GM21529 (cell line): ENCODE measurements around the gene SMAD7.
A peak's percentile ranks its signal among the peaks of the same experiment; 100 is the strongest.

Experiments used
- ATAC-seq: cut with Tn5 transposase; IDR thresholded peaks from one replicate; pipeline ENCODE4 v1.9.1; 2021; ENCODE audit not compliant: unreplicated experiment

Gene SMAD7

DNA sequence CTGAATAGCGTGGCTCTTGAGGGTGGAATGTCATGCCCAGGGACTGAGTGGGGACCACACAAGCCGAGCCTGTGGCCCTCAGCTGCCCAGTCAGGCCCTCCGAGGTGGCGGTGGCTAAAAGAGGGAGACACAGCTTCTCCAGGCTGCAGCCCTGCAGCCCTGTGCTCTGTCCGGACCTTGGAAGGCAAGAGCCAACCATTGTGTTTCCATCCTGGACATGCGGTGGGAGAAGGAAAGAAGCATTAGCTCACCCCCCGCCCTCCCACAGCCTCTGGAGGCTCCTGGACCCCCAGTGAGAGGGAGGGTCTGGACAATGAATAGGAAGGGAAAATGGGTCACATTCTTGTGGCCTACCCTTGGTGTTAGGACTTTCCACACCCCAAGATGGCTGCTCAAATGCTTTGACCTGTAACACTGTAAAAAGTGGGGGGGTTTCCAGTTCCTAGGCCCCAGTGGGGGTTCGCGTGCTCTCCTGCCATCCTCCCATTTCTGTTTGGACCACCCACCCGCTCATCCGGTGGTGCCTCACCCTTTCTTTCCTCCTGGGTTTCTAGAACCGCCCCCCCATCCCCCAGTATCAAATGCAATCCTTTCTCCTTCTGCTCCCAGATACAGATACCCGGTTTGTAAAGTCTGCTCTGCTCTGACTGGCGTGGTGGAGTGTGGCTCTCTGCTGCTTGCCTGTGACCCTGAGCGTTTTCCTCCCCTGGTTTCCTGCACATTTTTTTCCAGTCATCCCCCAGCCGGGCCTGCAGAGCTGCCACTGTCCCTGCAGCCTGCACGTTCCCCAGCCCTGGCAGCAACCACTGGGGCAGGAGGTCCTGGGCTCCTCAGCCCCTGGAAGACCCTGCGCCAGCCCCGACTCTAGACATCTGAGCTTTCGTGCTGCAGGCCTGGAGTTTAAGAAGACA is 36.3 kb upstream of the SMAD7 start:
- no peak for ATAC-seq

DNA sequence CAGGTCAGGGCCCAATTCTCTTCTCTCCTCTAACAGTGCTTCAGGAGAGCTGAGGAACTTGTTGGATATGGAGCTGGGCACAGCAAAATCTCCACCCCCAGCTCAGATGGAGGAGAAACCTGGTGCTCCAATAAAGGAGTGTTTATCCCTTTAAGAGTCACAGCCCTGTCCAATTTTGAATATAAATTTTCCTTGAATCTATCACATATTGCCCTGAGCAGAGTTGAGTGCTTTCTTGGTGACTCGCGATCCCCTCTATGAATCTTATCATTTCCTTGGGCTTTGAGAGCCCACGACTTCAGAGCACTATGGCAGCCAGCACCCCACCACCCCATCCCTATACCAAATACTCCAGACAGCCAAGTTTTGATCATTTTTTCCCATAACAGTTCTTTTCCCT is 34.4 kb upstream of the SMAD7 start:
- no peak for ATAC-seq

DNA sequence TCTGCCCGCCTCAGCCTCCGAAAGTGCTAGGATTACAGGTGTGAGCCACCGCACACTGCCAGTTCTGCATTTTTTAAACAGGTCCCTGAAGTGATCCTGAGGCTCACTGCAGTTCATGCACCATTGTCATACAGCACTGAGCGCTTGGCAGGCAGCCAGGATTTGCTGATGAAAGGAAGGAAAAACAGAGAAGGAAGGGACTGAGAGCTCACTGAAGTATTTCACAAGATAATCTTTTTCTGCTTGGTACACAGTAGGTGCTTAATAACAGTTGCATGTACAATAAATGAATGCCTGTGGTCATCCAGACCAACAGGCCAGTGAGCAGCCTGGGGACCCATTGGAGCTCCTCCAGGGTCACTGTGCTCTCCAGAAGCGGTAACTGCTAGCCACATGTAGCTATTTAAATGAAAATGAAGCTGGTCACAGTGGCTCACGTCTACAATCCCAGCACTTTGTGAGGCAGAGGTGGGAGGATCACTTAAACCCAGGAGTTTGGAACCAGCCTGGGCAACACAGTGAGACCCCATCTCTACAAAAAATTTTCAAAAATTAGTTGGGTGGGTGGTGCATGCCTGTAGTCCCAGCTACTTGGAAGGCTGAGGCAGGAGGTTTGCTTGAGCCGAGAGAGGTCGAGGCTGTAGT is 33.1 kb upstream of the SMAD7 start:
- ATAC-seq: no peak

DNA sequence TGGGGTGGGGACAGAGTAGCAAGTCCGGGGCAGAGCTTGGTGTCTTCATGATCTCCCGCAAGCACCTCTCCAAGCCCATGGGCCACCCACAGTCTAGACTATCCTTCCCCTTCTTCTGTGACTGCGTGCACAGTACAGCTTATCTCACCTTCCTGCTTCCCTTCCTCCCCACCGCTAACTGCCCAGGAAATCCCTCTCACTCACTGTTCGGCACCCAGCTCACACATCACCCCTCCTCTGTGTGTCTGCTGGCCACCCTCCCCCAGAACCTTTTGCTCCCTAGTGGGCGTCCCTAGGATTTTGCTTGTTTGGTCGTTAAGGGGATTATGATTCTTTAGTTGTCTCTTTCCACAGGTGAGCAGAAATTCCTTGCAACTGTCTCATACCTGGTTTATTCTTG is 31.5 kb upstream of the SMAD7 start:
- no peak for ATAC-seq

DNA sequence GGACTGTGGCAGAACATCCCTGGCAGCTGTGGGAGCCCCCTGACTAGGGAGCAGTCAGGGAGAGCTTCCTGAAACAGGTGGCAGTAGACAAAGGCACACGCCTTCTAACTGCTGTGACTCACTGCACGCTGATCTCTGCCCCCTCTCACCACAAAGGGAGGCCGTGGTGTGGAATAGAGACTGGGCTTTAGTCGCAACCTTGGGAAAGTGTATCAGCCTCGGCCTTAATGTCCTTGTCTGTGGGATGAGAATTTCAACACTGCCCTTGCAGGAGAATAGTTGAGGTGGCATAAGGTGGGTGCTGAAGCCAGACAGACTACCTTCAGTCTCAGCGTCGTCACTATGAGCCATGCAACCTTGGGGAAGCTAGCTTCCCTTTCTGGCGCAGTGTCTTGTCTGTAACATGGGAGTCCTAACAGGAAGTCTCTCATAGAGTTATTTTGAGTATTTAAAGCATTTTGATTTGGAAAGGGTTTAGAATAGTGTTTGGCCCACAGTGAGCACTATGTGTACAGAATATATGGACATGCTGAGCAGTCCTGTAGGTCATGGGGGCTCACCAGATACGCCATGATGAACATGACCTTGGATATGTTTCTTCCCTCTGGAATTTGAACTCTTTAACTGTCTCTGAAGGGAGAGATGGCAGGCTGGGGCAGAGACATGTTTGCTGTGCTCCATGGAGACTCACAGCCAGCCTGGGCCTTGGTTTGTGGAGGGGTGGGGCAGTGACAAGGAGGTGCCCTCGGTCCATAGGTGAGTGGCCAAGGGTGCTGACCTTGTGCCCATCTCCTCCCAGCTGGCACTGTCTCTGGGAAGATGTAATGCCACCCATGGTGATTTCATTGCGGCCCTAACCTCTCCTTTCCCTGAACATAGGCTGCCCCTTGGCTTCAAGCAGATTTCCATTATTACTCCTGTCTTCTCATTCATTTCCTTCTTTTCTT is 29.5 kb upstream of the SMAD7 start:
- ATAC-seq: no peak

DNA sequence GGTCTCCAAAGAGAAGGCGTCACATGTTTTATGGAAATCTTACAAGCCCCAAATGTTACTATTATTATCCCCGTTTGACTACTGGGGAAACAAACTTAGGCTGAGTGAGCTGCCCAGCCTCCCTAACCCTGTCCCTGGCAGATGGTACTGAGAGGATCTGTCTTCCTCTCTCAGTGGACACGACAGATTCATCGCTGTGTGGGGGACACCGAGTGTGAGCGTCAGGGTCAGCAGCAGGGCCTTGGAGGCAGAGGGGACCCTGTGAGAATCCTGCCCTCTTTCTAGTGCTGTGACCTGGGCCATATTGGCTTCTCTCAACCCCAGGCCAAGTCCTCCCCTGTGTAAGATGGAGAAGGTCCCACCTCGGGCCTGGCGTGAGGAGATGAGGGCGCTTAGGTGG is 27.1 kb upstream of the SMAD7 start:
- no peak for ATAC-seq

DNA sequence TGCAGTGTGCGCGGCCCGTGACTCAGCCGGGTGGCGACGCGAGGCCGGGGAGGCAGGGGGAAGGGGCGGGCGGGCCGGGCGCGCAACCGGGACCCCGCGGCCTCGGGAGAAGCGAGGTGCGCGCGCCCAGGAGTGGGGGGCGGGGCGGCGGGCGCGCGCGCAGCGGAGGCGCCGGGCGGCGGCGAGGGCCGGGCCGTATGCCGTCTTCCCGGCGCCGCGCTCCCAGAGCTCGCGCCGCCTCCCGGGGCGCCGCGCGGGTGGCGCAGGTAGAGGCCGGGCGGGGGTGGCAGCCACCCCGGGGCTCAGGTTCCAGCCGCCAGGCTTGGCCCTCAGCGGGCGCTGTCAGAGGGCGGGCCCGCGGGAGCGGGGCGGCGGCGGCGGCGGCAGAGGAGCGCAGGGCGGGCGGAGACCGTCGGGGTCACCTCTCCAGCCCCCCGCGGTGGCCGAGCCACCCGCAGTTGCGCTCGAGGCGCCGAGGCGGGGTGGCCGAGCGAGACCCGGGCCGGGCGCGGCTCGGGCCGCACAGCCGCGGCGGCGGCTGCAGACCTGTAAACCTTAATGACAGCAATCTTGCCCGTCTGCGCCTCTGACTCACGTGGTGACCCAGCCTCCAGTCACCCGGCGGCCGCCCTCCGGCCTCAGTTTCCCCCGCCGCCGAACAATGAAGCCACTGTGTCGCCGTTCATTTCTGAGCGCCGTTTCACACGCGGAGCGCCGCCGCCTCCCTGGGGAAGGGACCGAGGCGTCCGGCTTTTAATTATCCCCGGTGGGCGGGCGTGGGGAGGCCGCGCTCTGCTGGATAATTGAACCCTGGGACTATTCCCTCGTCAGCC is 25.3 kb upstream of the SMAD7 start:
- ATAC-seq: peak; percentile 73

DNA sequence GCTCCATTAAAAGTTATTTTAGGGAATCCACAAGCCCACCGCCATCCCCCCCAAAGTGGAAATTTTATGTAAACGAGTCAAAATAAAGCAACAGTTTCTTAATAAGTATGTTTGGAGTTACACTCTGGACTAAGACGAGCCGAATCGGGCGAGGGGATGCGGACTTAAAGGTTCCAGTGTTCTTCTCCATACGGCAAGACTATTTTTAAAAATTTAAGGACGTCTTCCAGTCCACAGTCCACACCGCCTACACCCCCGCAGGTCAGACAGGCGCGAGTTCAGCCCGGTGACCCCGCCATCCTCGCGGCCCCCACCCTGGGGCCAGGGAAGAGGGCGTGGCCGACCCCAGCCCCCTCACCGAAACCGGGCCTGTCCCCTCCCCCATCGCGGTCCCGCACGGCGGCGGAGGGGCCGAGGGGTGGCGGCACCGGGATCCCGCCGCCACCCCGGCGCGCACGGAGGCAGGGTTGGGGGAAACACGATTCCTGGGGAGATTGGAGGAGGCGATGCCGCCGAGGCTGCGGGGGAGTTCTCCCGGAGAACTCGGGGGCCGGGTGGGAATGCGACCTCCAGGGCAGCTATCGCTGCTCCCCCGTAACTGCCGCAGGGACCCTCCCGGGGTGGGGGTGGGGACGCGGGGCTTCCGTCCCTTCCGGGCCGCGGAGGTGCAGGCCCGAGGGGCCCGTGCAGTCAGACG is 24.5 kb upstream of the SMAD7 start:
- ATAC-seq: peak; percentile 59

DNA sequence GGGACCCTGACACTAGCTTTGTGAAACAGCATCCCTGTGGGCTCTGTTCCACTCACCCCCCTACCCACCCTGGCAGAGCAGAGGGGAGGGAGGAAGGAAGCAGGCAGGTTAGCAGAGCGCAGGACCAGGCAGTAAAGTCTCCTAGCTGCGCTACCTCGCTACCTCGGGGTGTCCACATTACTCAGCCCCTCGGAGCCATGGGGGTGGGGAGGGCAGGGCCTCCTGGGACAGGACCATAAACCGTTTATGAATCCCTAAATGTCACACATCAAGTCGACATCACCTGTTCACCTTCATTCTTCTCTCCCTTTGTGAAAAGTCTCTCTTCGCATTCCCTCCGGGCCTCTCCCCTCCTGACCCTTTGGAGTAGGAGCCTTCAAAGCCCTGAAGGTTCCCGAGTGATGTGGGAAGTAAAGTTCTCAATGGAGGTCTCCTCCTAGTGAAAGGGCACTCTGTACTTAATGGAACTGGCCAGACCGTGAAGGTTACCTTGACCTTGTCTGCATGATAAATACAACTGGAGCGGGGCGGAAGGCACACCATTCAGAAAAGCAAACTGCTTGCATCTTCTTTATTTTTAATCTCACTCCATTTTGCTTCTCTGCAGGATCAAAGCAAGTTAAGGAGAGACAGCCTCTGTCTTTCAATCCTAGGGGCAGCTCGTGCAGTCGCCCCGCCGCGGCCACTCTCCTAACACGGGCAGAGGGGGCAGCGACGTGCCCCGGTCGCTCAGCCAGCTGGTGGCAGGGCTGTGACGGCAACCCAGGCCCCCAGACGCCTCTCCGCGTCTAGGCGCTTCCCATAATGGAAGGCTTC is 23.7 kb upstream of the SMAD7 start:
- no peak for ATAC-seq

DNA sequence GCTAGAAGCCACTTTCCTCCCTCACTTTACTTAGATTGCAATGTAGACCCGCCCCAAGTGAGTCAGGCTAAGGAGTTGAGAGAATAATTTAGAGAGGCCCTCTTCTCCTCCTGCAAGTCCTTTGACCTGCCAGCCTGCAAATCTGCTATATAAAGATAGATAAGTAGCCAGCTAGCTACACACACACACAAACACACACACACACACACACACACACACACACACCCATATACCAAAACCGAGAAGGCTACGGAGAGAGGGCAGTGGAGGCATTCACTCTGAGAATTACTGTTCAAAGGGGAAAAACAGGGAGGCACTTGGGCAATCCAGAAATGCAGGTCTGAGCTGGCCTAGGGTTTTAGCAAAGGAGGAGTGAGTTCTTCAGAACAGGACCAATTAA is 23.0 kb upstream of the SMAD7 start:
- ATAC-seq: no peak

DNA sequence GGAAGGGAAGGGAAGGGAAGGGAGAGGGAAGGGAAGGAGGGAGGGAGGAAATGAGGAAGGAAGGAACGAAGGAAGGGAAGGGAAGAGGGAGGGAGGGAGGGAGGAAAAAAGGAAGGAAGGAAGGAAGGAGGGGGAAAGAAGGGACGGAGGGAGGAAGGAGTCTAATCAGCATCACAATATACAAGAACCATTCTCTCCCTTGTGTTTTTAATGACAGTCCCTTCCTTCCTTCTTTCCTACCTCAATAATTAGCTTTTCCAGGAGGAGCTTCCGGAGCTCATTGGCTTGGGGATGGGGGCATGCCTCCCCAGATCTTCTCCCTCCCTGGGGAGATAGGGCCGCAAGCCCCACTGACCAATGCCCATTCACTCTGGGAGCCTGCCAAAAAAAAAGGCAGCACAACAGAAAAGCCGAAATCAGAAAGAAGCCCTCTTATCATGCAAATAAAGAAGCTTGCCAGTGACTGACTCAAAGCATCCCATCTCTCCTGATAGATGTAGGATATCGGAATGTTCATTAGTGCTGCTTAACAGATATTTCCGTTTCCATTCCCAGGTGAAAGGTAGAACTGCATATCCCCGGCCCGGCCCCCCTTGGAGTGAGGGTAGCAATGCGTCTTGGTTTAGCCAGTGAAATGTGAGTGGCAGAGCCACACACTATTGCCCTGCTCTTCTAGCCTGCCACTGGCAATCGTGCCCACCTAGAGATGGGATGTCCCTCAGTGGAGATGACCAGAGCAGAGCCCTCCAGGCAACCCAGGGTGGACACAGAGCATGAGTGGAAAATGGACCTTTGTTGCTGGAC is 17.8 kb upstream of the SMAD7 start:
- no peak for ATAC-seq

DNA sequence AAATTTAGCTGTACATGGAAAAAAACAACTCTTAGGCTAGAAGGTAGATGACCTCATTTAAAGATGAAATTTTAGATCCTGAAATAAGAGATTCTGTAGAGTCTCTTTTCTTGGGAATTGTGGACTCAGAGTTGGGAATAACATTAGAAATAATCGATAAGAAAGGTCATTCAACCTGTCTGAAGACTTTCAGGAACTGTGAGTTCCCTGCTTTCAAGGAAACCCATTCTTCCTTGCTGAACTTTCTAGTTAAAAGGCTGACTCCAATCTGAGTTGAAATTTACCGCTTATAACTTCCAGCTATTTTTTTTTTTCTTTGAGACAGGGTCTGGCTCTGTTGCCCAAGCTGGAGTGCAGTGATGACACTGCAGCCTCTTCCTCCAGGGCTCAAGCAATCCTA is 16.8 kb upstream of the SMAD7 start:
- ATAC-seq: no peak

DNA sequence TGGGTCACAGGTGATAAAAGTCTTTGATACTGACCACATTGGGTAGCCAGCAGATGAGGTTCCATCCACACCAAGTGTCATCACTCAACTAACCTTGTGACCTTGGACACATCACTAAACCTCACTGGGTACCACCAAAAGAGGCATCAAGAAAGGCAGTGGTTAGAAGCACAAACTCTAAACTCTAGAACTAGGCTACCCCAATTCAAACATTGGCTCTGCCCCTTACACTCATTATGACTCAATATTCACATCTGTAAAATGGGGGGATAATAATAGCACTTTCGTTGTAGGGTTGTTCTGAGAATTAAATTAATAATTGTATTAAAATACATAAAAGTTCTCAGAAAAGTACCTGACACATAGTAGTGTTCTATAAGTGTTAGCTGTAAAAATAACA is 15.8 kb upstream of the SMAD7 start:
- no peak for ATAC-seq

DNA sequence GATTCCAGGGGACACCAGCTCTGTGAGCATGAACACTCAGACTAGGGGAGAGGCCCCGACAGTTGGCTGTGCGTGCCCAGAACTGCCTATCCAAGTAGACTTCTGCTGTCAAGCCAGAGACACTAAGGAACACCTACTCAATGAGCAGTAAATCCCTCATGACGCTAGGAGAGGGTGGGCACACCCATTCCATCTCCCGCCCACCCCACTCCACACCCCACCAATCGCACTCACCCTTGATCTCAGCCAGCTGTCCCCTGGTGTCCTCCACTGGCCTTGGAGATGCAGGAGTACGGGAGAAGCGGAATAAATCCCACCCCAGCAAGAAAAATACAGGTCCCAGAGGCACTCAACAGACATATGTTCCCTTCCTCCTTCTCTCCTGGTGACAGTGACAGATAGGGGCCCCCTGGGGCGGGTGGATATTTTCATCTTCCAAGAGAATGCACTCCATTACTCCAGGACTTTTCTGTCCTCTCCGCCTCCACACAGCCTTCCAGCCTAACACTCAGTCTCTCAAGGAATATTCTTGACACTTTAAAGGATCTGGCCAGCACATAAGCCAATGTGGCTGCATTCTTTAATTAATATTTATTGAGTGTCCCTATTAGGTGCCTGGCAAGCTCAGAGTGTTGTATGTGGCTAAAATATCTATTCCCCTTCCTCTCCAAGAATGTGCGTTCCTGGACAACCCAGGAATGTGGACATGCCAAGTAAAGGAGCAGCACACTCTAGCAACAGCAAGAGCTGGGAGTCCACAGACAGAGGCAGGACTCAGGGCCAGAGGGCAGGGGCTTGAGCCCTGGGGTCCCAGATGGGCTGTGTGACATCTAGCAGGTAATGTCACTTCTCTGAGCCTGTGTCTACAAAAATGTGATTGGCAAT is 13.1 kb upstream of the SMAD7 start:
- no peak for ATAC-seq

DNA sequence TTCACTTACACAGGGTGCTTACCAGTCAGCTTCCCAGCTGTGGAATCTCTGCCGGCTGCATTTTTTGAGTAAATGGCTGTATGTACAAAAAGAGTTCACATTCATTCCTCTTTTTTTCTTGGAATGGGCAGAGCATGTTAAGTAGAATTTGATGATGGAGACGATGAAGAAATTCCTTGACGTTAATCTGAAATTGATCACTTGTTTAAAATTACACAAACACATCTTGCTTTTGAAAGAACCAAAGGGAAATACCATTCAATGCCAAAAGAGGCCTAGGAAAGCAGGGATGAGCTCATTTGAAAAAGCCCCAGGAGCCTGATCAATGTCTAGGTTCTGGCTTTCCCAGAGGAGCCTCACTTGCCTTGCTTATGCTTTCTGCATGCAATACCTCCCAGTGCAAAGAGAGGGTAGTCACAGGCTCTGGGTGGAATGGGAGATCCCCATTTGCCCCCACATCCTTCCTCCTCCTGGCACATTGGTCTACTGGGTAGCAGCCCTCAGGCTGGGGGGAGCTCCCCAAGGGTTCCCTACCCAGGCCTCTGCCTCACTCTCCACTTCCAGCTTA is 12.3 kb upstream of the SMAD7 start:
- no peak for ATAC-seq

DNA sequence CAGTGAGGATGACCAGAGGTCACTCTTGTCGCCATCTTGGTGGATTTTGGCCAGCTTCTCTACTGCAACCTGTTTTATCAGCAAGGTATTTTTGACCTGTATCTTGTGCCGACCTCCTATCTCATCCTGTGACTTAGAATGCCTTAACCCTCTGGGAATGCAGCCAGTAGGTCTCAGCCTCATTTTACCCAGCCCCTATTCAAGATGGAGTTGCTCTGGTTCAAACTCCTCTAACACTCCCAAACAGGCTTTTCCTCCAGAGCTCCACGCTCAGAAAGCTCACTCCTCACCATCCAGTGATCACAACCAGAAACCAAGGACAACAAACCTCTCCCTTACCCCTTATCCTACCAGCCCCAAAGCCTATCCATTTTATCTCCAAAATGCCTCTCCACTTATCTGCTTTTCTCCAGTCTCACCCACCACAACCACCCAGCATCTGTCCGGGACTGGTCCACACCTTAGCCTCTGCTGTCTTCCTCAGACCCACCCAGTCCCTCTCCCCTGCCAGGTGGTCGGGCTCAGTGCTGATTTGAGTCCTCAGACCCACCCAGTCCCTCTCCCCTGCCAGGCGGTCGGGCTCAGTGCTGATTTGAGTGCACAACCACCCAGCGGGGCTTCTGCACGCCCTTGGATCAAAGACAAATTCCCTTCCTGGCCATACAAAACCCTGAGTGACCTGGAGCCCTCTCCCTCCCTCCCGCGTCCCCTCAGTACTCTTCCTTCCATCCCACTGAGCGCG is 11.7 kb upstream of the SMAD7 start:
- no peak for ATAC-seq
